Medulla oblongata (tissue), 1 donor: ENCODE data around the gene PRR22.

Source experiments
- DNase-seq: peaks from one replicate; pipeline ENCODE4 v3.0.0-alpha.2; 2015; ENCODE audit errors: extremely low spot score

PRR22 gene

DNA sequence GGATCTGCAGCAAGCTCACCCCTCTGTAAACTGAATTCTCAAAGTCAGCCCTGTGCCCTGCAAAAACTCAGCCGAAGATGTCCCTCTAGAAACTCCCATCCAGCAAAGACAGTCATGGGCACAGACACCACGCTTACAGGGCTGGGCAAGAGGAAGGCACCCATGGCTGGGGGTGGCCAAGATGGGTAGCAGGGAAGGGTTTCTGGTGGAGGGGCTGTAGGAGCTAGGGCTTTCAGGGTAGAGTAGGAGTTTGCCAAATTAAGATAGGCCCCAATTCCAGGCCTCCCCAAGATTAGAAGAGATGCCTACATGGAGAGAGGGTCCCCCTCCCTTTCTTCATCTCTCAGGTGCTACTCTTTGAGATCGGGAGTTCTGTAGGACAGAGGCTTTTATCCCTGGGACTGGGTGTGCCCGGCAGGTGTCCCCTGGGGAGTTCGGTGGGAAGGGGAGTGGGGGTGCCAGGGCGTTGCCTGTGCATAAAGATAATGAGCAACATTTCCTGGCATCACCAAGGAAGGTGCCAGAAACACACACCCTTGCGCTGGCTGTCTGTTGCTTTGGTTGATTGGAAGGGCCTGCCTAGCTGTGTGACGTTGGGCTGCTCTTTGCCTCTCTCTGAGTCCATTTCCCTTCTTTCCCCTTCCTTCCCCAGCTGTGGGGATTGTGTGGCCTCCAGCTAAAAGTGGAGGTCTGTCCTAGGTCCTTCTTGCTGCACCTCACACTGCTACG lies 29.7 kb upstream of the PRR22 start:
- DNase-seq = no peak

DNA sequence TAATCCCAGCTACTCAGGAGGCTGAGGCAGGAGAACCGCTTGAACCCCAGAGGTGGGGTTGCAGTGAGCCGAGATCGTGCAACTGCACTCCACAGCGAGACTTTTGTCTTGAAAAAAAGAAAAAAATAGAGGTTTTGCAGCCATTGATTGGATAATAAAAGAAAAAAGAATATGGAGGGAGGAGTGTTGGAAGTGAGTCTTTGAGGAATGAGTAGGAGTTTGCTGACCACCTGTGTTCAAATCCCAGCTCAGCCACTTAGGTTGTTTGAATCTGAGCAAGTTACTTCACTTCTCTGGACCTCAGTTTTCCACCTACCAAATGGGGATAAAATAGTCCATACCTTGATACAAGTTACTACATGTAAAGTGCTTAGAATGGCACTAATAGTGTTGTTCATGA lies 26.6 kb upstream of the PRR22 start:
- DNase-seq = no peak

DNA sequence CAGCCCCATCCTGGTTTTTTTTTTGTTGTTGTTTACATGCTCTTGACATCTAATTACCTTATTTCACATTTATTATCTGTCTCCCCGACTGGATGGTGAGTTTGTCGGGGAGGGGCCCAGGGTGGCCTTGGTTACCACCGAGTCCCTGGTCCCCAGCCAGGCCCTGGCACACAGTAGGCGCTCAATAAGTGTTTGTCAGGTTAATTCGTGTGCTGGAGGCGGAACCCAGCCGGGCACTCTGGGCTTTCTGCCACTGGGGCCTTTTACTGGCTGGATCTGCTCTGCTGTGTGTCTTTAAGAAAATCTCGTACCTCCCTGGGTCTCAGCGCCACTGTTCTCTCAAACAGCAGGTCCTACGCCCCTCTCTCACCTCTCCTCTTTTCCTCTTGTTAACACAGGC lies 24.9 kb upstream of the PRR22 start:
- no peak for DNase-seq

DNA sequence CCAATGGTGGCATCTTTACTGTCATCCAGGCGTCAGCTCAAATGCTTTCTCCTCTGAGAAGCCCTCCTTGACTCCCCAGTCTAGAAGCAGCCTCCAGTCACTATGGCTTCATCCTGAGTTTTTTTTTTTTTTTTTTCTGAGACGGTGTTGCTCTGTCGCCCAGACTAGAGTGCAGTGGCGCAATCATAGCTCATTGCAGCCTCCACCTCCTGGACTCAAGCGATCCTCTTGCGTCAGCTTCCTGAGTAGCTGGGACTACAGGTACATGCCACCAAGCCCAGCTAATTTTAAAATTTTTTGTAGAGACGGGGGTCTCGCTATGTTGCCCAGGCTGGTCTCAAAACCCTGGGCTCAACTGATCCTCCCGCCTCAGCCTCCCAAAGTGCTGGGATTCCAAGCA lies 24.5 kb upstream of the PRR22 start:
- no peak for DNase-seq

DNA sequence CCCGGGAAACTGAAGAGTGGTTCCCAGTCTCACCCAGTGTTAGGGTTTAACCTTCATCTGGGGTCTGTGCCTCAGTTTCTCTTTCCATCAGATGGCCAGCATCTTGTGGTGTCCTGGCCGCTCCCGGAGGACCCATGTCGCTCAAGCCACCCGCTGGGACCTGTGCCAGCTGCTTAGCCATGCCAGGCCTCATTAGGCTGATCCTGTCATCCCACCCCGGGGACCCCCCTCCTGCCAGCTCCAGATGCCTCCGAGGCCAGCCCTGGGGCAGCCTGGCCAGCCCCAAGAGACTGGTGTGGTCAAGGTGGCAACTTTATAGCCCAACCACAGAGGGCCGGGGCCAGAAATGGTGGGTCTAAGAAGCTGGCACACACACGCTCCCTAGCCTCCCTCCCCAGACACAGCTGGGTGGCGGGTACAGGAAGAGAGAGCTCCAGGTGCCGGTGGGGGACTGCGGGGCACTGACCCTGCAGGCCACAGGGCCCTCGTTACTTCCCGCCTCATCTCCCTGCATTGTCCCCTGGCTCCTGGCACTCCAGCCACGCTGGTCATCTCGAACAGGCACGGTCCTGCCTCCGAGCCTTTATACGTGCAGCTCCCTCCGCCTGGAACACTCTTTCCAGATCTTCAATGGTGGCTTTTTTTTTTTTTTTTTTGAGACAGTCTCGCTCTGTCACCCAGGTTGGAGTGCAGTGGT lies 23.7 kb upstream of the PRR22 start:
- no peak for DNase-seq

DNA sequence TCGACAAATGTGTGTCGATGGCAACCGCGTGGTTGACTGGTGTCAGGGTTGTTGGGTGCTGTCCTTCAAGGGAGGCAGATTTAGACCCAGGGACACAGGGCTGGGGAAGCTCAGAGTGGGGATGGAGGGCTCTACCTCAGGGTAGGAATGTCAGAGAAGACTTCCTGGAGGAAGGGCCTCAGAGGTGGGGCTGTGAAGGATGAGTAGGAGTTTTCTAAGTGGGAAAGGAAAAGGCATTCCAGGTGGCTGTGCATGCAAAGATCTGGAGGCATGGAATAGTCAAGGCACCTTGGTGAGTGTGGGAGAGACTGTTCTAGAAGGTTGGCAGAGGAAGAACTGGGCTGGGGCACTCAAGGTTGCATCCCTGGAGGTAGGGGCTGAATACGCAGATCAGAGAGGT lies 22.4 kb upstream of the PRR22 start:
- no peak for DNase-seq

DNA sequence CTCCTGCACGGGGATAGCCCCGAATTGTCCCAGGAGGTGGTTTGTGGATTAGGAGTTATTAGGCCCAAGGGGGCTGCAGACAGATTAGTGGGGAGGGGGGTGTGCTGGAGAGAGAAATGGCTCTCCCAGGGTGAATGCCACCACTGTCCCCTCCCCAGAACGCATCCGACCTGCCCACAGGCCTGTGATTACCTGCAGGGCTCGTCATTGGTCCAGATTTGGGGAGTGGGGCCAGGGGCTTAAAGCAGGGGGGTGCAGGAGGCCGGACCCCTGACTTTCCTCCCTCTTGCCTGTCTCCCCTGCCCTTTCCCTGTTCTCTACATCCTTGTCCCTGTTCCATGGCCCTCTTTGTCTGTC lies 21.6 kb upstream of the PRR22 start:
- no peak for DNase-seq

DNA sequence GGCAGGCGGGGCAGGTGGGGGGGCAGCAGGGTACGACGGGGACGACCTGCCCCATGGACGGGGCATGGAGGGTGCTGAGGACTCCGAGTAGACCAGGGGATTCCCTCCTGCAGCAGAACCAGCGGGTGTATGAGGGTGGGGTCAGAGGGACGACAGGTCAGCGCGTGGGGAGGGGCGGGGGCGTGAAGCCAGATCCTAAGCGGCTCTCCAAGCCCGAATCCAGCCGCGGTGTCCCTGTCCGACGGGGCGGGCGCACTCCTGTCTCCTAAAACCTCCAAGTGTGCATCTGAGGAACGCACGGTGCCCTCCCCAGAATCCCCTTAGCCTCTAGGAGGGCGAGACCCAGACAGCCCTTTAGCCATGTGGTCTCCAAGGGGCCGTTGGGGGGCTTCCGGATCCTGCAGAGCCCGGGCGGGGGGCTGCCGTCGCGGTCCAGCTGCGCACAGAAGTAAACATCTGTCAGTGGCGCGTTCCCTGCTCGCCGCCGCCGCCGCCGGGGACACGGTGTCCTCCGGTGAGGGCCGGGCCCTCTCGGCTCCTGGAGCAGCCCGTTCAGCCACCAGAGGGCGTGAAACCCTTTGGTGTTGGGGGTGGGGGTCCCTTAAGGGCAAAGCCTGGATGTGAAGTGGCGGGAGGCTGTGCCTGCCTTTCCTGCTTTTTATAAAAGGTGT lies 21.1 kb upstream of the PRR22 start:
- DNase-seq = peak; percentile 15

DNA sequence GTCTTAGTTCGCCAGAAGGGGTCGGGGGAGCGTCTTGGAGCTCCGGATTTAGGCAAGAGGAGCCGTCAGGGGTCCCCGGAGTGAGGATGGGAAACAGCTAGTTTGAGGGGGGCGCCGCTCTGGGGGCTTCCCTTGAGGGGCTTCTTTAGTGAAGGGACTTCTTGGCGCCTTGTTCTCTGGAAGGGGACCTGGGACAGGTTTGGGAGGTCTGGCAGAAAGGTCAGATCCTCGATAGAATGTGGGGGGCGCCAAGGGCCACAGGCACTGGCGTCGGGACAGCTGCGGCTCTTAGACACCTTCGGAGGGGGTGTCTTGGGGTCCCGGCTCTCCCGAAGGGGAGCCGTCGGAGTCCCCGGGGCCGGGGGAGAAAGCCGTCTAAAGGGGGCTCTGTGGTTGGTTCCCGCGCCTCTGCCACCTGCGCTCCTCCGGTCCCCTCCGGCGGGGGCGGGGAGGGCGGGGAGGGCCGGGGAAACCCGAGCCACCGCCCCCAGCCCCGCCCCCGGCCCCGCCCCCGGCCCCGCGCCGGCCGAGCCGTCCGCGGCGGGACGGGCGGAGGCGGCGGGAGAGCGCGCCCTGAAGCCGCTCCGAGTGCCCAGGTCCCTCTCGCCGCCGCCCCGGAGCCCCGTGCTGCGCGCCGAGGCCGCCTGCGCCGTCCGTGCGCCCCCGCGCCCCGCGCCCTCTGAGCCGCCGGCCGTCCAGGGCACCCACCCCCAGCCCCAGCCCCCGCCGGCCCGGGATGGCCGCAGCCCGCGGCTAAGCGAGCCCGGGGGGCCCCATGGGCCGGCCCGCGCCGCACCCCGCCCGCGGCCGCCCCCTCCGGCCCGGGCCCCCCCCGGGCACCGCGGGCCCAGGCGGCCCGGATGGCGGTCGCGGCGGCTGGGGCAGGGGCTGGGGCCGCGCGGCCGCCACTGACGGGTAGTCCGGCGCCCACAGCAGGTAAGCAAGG lies 20.2 kb upstream of the PRR22 start, which contains the start of gene NRTN:
NRTN (plus strand) TSS at position 552 of the 946 bp plus-strand sequence. CDS start 19,099 bp downstream, outside the sequence.
- DNase-seq = no peak

DNA sequence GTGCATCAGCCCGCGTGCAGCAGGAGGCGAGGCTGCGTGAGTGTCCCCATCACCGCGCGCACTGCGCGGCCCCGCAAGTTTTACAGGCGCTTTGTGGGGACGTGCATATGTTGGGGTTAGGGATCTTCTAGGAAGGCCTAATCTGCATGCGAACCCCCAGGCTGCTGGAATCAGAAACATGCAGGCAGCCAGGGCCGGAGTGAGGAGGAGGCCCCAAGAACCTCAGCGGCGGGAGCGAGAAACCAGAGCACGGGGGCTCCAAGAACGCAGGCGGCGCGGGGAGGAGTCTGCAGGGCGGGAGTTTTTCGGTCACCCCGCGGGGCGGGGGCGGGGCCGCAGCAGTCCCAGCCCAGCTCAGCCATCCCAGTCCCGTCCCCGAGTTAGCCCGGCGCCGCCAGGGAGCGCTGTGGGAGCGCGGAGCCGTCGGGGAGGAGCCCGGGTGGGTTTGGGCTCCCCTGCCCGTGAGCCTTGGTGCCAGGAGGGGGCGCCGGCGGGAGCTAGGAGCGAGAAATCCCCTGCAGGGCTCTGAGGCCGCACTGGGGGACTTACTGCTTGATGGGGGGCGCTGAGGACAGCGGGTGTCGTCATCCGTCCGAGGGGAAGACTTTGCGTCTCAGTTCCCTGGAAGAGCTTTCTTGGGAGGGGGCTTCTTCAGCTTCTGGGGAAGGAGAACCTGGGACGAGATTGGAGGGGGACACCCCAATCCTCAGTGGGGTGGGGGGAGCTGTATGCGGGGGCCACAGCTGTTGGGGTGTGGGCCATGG lies 19.4 kb upstream of the PRR22 start:
- DNase-seq = peak; percentile 64

DNA sequence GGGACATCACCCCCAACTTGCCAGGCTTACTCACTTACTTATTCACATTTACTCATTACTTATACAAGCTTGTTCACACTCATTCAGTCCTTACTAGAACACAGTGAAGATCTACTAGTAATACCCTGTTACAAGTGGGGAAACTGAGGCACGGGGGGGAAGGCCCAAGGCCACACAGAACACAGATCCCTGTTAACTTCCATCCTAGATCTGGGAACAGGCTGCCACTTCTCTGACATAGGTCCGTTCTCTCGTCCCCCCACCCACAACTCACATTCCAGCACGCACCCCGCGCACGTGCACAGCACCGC lies 18.9 kb upstream of the PRR22 start:
- DNase-seq = no peak

DNA sequence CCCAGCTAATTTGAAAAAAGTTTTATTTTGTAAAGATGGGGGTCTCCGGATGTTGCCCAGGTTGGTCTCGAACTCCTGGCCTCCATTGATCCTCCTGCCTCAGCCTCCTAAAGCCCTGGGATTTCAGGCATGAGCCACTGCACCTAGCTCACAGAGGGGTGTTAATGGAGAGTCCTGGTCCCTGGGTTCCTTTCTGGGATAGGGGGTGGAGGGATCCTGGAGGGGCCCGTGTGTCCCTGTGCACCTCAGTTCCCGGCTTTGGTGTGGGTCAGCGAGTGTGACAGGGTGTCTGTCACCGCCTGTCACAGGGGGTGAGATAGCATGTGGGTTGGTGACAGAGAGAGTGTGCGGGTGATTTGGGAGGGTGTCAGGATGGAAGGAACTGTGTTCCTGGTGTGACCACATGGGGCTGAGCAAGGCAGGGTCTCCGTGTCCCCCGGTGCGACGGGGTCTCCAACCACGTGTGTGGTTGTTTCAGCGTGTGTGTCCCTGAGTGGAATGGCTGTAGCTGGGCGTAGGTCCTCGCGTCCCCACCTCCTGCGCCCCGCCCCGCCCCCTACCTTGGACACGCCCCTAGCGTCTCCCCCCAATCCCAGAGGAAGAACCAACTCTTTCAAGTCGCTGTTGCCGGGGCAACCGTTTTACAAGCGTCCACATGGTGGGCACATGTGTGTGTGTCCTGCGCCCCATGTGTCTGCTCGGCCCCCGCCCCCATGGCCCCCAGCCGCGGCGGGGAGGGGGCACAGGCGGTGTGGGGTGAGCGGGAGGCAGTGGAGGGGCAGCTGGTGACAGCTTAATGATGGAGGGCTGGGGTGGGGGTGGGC lies 17.5 kb upstream of the PRR22 start:
- DNase-seq = no peak

DNA sequence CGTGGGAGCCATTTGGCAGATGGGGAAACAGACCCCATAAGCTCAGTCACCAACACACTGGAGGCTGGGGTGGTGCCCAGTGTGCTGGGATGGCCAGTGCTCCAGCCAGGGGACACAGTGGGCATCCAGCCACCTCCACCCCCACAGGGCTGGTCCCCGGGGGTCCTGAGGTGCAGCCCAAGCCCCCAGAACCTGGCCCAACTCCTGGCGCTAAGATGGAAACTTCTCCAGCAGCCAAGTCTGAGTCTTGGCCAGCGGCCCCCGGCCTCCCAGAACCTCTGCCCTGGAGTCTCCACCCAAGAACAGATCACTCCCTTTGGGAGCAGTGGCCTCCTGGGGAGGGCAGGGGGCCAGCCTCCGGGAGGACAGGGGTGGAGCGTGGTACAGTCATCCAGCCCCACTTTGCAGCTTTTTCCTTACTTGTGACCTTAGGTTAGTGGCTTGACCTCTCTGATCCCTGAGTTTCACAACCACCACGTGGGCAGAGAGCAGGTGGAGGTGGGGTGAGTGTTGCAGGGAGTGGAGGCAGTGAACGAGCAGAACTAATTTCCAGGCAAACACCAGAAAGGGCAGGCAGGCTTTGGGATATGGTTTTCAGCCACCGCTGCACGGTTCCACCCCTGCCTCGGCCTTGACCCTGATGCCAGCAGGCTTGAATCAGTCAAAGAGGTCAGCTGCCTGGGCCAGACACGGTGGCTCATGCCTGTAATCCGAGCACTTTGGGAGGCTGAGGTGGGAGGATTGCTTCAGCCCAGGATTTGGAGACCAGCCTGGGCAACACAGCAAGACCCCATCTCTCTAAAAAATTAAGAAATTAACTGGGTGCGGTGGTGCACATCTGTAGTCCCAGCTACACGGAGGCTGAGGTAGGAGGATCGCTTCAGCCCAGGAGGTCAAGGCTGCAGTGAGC lies 16.1 kb upstream of the PRR22 start:
- DNase-seq = no peak

DNA sequence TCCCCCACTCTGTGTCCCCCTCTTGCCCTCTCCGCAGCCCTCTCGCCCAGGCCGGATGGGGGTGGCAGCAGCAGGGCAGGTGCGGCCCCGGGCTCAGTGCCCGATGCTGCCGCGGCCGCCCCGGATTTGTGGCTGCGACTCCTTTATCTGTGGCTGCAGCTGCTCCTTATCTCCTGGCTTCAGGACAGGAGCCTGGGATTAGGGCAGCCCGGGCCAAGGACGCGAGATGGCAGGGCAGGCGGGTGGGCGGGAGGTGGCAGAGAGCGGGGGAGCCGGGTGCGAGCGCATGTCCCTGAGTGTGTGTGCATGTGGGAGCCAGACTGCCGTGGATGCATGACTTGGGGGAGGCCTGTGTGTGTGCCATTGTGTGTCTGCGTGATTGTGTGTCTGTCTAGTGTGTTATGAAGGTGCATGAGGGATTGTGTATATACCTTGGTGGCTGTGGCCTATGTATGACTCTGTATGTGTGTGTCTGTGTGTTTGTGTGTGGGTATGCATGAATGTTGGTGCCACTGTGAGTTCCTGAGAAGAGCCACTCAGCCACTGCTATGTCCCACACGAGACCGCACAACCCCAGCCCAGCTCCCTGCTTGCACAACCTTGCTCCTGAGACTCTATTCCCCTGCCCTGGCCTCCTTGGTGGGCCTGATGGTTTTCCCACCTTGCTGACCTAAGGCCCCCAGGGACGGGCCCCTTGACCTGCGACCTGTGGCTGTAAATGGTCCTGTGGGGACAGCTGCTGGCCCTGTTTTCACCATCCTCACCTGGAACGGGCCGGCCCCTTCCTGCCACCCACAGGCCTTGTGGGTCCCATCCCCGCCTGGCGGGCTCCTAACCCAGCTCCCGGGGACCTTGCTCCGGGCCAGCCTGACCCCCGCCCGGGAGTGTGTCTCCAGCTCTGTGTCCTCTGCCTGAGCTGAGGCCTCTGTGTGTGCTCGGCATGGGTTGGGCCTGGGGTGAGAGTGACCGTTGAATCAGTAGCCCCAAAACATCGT lies 15.0 kb upstream of the PRR22 start:
- DNase-seq = no peak

DNA sequence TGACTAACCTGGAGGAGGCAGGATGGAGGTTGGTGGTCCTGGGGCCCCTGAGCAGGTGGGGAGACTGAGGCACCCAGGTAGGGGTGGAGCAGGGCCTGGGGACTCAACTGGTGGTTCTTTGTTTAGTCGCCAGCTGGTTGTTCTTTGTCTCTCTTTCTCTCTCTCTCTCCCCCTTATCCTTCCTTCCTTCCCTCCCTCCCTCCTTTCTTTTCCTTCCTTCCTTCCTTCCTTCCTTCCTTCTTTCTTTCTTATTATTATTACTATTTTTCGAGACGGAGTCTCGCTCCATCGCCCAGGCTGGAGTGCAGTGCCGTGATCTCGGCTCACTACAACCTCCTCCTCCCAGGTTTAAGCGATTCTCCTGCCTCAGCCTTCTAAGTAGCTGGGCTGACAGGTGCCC lies 13.7 kb upstream of the PRR22 start:
- no peak for DNase-seq

DNA sequence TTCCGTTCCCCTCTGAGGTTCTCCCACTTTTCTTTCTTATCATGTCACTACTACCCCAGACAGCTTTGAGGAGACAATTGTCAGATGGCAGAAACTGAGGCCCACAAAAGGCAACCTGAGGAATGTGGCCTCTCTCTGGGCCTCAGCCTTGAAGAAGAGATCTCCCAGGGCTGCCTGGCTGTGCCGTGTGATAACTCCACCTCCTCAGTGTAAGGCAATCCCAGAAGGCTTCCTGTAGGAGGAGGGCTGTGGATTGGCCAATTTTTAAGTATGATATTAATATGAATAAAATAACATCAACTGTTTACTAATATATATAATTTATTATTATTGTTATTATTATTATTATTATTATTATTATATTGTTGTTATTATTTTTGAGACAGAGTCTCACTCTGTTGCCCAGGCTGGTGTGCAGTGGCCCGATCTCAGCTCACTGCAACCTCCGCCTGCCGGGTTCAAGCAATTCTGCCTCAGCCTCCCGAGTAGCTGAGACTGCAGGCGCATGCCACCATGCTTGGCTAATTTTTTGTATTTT lies 10.9 kb upstream of the PRR22 start:
- no peak for DNase-seq

DNA sequence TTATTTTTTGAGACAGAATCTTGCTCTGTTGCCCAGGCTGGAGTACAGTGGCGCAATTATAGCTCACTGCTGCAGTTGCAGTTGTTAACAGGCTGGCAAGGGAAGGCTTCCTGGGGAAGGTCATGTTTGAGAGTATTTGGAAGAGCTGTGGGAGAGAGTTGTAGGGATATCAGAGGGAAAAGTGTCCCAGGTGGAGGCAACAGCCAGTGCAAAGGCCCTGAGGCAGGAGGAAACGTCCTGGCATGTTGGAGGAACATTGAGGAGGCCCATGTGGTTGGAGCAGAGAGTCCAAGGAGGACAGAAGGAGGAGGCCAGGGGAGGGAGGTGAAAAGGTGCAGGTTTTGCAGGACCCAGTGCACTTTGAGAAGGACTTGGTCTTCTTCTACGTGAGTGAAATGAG lies 8.6 kb upstream of the PRR22 start:
- DNase-seq = no peak

DNA sequence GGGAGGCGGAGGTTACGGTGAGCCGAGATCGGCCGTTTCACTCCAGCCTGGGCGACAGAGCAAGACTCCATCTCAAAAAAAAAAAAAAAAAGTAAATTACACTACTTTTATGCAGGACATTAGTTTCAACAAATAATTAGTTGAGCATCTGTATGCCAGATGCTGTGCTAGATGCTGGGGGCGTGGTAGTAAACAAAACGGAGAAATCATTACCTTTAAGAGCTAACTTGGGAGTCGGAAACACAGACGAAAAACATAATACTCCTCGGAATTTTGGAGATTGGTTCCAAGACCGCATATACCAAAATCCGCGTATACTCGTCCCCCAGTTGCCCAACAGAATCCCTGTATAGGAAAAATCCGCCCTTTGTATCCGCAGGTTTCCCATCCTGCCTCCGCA lies 7.7 kb upstream of the PRR22 start:
- no peak for DNase-seq
